GM18505 (cell line): ENCODE measurements around the gene NINL.
A peak's percentile ranks its signal among the peaks of the same experiment; 100 is the strongest.
"Not testable (repeated sequence)": the region's sequence is repeated elsewhere in the genome, so short reads cannot be mapped to it uniquely, and the experiment has no call there.

ENCODE experiments used
- ATAC-seq: cut with Tn5 transposase; IDR thresholded peaks from one replicate; pipeline ENCODE4 v1.9.1; 2021; ENCODE audit not compliant: unreplicated experiment
- POLR2A ChIP-seq: IDR thresholded peaks from 4 replicates; pipeline ENCODE4 v1.6.1; 2011; ENCODE audit warnings: borderline replicate concordance; ENCODE audit not compliant: insufficient read depth, insufficient read length; ENCODE audit errors: extremely low read depth

Gene NINL

GRCh38 chr20:25481235-25481917 lies 104.0 kb downstream of the NINL start:
- no peak for TF ChIP-seq POLR2A
- no peak for ATAC-seq

DNA sequence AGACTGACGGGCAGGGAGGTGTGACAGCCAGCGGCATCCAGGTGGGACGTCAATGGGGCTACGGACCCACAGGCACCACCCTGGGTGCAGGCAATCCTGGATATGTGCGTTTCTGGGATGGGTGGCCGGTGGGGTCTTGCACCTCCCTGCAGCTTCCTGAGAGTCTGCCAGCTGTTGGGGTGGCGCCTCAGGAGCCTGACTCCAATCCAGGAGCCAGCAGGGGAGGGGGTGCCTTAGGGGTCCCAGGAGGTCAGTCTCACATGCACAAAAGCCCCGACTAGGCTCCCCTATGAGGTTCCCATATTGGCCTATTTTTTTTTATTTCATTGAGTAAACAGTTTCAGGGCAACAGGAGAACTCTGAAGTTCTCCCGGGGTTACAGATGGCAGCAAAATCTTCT lies 104.5 kb downstream of the NINL start:
- no peak for TF ChIP-seq POLR2A
- no peak for ATAC-seq

DNA sequence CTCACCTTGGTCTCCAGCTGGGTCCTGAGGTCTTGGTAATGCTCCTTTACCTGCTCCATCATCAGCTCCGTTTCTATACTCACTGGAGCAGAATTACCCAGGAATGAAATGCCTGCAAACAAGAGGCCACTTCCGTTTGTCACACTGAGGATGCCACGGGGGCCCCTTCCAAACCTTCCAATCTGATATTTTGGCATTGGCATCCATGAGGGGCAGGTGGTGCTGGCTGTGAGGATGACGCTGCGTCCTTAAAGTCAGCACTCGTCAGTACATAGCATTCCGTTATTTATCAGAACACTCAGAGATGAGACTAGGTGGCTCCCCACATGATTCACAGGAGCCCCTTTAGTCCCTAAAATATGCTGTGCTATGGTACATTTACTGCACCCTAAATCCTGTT lies 105.2 kb downstream of the NINL start:
- TF ChIP-seq POLR2A, result no peak
- no peak for ATAC-seq

DNA sequence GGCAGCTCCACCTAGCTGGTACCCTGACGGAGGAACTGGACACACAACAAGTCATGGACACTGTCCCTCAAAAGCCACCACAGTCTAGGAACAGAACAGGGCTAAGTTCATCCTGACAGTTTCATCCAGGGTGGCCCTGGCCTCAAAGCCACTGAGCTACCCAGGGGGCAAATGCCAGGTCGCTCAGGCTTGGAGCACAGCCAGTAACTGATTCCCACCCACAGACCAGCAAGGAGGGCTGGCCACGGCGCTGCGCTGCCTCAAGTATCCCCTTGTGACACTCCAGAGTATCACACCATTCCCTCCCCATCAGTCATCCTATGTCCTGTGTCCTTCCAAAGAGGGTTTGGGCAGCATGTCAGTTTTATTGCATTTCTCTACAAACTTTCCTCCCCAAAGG lies 105.7 kb downstream of the NINL start:
- ATAC-seq, result no peak
- no peak for TF ChIP-seq POLR2A

DNA sequence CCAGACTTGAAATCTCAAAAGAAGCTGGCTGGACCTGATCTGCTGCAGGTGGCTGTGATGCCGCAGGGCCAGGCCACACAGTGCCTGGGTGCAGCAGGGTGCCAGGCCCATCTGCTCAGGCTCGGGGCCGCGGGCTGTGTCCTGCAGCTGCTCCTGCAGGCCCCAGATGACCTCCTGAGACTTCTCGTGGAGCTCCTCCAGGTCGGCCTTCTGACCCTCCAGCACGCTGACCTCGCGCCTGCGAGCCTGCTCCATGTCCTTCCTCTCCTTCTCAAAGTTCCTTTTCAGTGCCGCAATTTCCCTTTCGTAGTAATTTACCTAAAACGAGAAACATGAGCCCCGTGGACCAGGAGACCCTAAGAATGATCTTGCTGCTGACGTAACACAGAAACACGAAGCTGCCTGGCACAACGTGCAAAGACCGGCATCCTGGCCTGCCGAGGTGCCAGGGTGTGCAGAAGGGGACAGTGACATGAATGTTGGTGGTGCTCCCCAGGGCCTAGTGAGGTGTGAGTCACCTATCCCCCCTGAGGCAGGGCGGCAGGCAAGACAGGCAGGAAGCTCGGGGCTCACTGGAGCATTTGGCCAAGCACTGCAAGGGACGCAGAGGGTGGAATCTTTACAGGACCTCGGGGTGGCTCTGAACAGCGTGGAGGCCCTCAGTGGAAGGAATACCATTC lies 106.3 kb downstream of the NINL start:
- no peak for ATAC-seq

DNA sequence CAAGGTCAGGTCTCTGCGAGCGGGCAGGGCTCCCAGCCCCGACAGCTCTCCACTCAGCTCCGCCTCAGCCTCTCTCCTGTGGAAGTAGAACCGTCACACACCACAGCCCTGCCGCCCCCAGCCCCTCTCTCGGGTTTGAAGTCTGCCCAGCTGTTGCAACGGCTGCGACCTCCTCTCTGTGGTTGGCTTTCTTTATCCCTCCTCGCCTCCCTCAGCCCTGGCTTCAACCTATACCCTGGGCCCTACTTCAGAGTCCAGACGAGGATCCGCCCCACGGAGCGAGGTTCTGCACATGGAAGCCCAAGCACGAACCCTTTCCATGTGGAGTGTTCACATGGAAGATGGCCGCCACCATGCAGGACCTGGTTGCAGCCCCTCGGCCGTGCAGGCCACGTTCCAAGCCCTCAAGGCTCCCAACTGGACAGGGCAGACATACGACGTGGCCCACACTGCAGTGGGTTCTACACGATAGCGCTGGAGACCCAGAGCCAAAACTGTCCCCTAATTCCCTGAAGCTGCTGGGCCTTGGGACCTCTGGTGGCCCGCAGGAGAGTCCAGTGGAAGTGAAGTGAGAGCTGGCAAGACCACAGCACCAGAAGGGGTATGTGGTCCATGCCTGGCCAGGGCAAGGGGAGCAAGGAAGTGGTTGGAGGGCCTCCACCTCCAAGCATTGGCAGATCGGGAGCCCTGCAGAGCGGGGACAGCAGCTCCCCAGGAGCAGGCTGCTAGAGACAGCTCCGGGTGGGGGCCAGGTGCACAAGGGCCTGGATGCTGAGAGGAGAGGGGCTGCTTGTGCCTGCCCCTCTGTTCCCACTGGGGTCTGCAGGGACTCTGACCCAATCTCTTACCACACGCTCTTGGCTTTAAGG lies 108.1 kb downstream of the NINL start:
- ATAC-seq, result no peak

More for the DNA sequence above, 106.3 kb downstream of the NINL start:
- no peak for TF ChIP-seq POLR2A

DNA sequence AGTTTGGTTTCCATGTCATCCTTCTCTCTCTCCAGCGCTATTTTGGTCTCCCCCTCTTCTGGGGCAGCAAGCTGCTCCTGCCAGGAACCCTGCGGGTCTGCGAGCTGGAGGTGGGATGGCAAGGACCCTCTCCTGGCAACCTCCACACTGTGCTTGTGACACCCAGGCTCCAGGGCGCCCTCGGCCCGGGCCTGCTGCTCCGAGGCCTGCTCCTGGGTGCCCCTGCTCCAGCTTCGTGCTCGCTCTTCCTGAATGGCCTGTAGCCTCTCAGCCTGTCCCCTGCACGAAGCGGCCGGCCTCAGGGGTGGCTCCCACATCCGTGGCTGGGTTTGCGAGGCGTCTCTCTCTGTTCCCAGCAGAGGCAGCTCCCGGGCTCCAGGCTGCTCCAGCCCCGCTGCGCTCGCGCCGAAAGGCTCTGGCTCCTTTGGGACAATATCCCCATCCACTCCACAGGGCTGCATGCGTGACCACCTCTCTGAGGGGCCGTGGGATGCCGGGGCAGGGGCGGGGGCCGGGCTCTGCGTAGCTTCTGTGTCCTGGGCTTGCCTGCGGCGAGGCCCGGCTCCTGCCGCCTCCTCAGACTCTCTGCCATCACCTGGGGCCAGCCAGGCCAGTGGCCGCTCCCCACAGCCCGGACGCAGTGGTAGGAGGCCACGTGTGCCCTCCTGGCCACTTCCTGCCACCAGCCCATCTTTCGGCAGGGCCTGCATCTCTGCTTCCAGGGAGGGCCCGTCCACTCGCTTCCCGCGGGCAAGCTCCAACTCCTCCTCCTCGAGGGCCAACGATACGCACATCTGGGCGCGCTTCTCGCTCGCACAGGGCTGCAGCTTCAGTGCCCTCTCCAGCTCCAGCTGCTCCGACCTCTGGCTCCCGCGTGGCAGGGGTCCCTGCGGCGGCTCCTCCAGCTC lies 109.0 kb downstream of the NINL start:
- TF ChIP-seq POLR2A, result no peak
- no peak for ATAC-seq

More for the DNA sequence above, 108.1 kb downstream of the NINL start:
- TF ChIP-seq POLR2A, result no peak

- not testable (repeated sequence) for ATAC-seq
Observed at GRCh38 chr20:25473297-25473696, 112.0 kb downstream of the NINL start.

- no peak for ATAC-seq
- no peak for TF ChIP-seq POLR2A
Observed at GRCh38 chr20:25471020-25471419, 114.3 kb downstream of the NINL start.

- no peak for TF ChIP-seq POLR2A
- peak; percentile 59 for ATAC-seq
Observed at GRCh38 chr20:25470045-25470444, 115.3 kb downstream of the NINL start.

- ATAC-seq, result no peak
- TF ChIP-seq POLR2A, result no peak
Observed at GRCh38 chr20:25469558-25469957, 115.8 kb downstream of the NINL start.

GRCh38 chr20:25468126-25469075 lies 116.9 kb downstream of the NINL start:
- ATAC-seq, result no peak
- no peak for TF ChIP-seq POLR2A
